K562 (cell line): Measurements from ENCODE around the gene PHF1. TPM values are rescaled to one million over a fixed set of nuclear protein-coding genes. Genes with fewer than 3 reads are reported as not detected.

ENCODE experiments used
- ARID2 ChIP-seq: fragments of 450-650 bp; IDR thresholded peaks from 2 replicates; pipeline ENCODE4 v1.6.1; 2017; ENCODE audit warnings: antibody characterized with exemption, mild to moderate bottlenecking
- BRD4 ChIP-seq: fragments of 200-600 bp; sonication (generic); IDR thresholded peaks from 2 replicates; pipeline ENCODE4 v1.6.1; 2017; ENCODE audit warnings: inconsistent platforms
- KLF10 ChIP-seq: fragments of 250-450 bp; sonication (Bioruptor Pico); IDR thresholded peaks from 2 replicates; pipeline ENCODE4 v1.6.1; 2021; ENCODE audit warnings: matching md5 sums
- POU5F1 ChIP-seq: fragments of 150-350 bp; IDR thresholded peaks from 2 replicates; pipeline ENCODE4 v1.6.1; 2014; ENCODE audit warnings: borderline replicate concordance, low read length, low read depth, mild to moderate bottlenecking; ENCODE audit not compliant: partially characterized antibody
- SREBF2 ChIP-seq: sonication (generic); formaldehyde crosslinking; IDR thresholded peaks from 2 replicates; pipeline ENCODE4 v1.4.0; 2020; ENCODE audit warnings: mild to moderate bottlenecking, missing genetic modification reagents
- ZNF232 ChIP-seq: sonication (generic); formaldehyde crosslinking; IDR thresholded peaks from 2 replicates; pipeline ENCODE4 v1.8.0; 2022; ENCODE audit warnings: mild to moderate bottlenecking, missing genetic modification reagents
- ZNF239 ChIP-seq: fragments of 250-450 bp; sonication (Bioruptor Pico); IDR thresholded peaks from 2 replicates; pipeline ENCODE4 v1.4.0; 2020; ENCODE audit warnings: mild to moderate bottlenecking
- polyA plus RNA-seq, 8 experiments: library from polyadenylated mRNA; depleted of rRNA in 4 of 8; stranded (reverse) in 5 of 8; unstranded in 3 of 8; fragments of >200 nt; fragmentation: Nextera tagmentation in 2 of 8; fragmentation: Illumina TruSeq in 1 of 8; extraction: Ambion mirVana in 2 of 8; extraction: Trizol in 1 of 8; gene quantifications; 2 replicates each; pipeline versions ENCODE4 v1.2.1 to v1.2.3, GENCODE V29; 2011 to 2014; ENCODE audit warnings: inconsistent platforms in 1 of 8, missing spikeins in 1 of 8
- total RNA-seq, 7 experiments: library from RNA; depleted of rRNA in 6 of 7; stranded (reverse); fragments of >200 nt in 6 of 7; fragmentation: Illumina TruSeq in 2 of 7; extraction: Trizol in 2 of 7; gene quantifications; 2 replicates each; pipeline versions ENCODE4 v1.2.1 to v1.2.3, GENCODE V29; 2011 to 2021; ENCODE audit warnings: low replicate concordance in 1 of 7
- TF ChIP-seq, protein P1 (sequence below): fragments of 450-650 bp; IDR thresholded peaks from 2 replicates; pipeline ENCODE4 v1.6.1; 2016; ENCODE audit warnings: mild to moderate bottlenecking, moderate library complexity
- TF ChIP-seq, protein P2 (sequence below): sonication (generic); formaldehyde crosslinking; IDR thresholded peaks from 2 replicates; pipeline ENCODE4 v1.9.0; 2022; ENCODE audit warnings: mild to moderate bottlenecking, missing genetic modification reagents
- TF ChIP-seq, protein P3 (sequence below): sonication (generic); formaldehyde crosslinking; IDR thresholded peaks from 2 replicates; pipeline ENCODE4 v1.8.1; 2023; ENCODE audit warnings: mild to moderate bottlenecking, missing genetic modification reagents, moderate library complexity
- TF ChIP-seq, protein P4 (sequence below): fragments of 200-400 bp; formaldehyde crosslinking; IDR thresholded peaks from 2 replicates; pipeline ENCODE4 v1.6.1; 2017; ENCODE audit warnings: mild to moderate bottlenecking, low read depth, low read length, moderate library complexity

The PHF1 gene
- total and polyA plus RNA-seq, 9 of the 15 experiments (the other 6 are each of a cell fraction or from before 2014, with no cell fraction given), result 3.7 to 64.2 (median 33.7) TPM

- TF ChIP-seq, protein P1, sequence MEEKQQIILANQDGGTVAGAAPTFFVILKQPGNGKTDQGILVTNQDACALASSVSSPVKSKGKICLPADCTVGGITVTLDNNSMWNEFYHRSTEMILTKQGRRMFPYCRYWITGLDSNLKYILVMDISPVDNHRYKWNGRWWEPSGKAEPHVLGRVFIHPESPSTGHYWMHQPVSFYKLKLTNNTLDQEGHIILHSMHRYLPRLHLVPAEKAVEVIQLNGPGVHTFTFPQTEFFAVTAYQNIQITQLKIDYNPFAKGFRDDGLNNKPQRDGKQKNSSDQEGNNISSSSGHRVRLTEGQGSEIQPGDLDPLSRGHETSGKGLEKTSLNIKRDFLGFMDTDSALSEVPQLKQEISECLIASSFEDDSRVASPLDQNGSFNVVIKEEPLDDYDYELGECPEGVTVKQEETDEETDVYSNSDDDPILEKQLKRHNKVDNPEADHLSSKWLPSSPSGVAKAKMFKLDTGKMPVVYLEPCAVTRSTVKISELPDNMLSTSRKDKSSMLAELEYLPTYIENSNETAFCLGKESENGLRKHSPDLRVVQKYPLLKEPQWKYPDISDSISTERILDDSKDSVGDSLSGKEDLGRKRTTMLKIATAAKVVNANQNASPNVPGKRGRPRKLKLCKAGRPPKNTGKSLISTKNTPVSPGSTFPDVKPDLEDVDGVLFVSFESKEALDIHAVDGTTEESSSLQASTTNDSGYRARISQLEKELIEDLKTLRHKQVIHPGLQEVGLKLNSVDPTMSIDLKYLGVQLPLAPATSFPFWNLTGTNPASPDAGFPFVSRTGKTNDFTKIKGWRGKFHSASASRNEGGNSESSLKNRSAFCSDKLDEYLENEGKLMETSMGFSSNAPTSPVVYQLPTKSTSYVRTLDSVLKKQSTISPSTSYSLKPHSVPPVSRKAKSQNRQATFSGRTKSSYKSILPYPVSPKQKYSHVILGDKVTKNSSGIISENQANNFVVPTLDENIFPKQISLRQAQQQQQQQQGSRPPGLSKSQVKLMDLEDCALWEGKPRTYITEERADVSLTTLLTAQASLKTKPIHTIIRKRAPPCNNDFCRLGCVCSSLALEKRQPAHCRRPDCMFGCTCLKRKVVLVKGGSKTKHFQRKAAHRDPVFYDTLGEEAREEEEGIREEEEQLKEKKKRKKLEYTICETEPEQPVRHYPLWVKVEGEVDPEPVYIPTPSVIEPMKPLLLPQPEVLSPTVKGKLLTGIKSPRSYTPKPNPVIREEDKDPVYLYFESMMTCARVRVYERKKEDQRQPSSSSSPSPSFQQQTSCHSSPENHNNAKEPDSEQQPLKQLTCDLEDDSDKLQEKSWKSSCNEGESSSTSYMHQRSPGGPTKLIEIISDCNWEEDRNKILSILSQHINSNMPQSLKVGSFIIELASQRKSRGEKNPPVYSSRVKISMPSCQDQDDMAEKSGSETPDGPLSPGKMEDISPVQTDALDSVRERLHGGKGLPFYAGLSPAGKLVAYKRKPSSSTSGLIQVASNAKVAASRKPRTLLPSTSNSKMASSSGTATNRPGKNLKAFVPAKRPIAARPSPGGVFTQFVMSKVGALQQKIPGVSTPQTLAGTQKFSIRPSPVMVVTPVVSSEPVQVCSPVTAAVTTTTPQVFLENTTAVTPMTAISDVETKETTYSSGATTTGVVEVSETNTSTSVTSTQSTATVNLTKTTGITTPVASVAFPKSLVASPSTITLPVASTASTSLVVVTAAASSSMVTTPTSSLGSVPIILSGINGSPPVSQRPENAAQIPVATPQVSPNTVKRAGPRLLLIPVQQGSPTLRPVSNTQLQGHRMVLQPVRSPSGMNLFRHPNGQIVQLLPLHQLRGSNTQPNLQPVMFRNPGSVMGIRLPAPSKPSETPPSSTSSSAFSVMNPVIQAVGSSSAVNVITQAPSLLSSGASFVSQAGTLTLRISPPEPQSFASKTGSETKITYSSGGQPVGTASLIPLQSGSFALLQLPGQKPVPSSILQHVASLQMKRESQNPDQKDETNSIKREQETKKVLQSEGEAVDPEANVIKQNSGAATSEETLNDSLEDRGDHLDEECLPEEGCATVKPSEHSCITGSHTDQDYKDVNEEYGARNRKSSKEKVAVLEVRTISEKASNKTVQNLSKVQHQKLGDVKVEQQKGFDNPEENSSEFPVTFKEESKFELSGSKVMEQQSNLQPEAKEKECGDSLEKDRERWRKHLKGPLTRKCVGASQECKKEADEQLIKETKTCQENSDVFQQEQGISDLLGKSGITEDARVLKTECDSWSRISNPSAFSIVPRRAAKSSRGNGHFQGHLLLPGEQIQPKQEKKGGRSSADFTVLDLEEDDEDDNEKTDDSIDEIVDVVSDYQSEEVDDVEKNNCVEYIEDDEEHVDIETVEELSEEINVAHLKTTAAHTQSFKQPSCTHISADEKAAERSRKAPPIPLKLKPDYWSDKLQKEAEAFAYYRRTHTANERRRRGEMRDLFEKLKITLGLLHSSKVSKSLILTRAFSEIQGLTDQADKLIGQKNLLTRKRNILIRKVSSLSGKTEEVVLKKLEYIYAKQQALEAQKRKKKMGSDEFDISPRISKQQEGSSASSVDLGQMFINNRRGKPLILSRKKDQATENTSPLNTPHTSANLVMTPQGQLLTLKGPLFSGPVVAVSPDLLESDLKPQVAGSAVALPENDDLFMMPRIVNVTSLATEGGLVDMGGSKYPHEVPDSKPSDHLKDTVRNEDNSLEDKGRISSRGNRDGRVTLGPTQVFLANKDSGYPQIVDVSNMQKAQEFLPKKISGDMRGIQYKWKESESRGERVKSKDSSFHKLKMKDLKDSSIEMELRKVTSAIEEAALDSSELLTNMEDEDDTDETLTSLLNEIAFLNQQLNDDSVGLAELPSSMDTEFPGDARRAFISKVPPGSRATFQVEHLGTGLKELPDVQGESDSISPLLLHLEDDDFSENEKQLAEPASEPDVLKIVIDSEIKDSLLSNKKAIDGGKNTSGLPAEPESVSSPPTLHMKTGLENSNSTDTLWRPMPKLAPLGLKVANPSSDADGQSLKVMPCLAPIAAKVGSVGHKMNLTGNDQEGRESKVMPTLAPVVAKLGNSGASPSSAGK, result peak; percentile 93
- no peak for TF ChIP-seq ARID2
- TF ChIP-seq ZNF232, result no peak
- TF ChIP-seq, protein P2, sequence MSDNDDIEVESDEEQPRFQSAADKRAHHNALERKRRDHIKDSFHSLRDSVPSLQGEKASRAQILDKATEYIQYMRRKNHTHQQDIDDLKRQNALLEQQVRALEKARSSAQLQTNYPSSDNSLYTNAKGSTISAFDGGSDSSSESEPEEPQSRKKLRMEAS, result peak; percentile 95
- no peak for TF ChIP-seq SREBF2 (CRISPR knock-in tag)
- TF ChIP-seq ZNF239 (CRISPR knock-in tag), result no peak
- no peak for TF ChIP-seq KLF10 (CRISPR knock-in tag)
- TF ChIP-seq, protein P3, sequence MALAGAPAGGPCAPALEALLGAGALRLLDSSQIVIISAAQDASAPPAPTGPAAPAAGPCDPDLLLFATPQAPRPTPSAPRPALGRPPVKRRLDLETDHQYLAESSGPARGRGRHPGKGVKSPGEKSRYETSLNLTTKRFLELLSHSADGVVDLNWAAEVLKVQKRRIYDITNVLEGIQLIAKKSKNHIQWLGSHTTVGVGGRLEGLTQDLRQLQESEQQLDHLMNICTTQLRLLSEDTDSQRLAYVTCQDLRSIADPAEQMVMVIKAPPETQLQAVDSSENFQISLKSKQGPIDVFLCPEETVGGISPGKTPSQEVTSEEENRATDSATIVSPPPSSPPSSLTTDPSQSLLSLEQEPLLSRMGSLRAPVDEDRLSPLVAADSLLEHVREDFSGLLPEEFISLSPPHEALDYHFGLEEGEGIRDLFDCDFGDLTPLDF, result peak; percentile 97
- TF ChIP-seq, protein P4, sequence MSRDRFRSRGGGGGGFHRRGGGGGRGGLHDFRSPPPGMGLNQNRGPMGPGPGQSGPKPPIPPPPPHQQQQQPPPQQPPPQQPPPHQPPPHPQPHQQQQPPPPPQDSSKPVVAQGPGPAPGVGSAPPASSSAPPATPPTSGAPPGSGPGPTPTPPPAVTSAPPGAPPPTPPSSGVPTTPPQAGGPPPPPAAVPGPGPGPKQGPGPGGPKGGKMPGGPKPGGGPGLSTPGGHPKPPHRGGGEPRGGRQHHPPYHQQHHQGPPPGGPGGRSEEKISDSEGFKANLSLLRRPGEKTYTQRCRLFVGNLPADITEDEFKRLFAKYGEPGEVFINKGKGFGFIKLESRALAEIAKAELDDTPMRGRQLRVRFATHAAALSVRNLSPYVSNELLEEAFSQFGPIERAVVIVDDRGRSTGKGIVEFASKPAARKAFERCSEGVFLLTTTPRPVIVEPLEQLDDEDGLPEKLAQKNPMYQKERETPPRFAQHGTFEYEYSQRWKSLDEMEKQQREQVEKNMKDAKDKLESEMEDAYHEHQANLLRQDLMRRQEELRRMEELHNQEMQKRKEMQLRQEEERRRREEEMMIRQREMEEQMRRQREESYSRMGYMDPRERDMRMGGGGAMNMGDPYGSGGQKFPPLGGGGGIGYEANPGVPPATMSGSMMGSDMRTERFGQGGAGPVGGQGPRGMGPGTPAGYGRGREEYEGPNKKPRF, result no peak
- no peak for TF ChIP-seq BRD4
- no peak for TF ChIP-seq POU5F1
Observed at GRCh38 chr6:33410050-33410710, 634 bp upstream of the PHF1 start (continued).
